ENCODE measurements around the gene NEDD4L.

NEDD4L gene

GRCh38 chr18:58417752-58418151 is 373.7 kb downstream of the NEDD4L start (continued):
- TF ChIP-seq, protein P1, sequence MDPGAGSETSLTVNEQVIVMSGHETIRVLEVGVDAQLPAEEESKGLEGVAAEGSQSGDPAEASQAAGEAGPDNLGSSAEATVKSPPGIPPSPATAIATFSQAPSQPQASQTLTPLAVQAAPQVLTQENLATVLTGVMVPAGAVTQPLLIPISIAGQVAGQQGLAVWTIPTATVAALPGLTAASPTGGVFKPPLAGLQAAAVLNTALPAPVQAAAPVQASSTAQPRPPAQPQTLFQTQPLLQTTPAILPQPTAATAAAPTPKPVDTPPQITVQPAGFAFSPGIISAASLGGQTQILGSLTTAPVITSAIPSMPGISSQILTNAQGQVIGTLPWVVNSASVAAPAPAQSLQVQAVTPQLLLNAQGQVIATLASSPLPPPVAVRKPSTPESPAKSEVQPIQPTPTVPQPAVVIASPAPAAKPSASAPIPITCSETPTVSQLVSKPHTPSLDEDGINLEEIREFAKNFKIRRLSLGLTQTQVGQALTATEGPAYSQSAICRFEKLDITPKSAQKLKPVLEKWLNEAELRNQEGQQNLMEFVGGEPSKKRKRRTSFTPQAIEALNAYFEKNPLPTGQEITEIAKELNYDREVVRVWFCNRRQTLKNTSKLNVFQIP (CRISPR knock-in tag; IDR thresholded peaks at IDR 0.05; ENCODE audit: borderline replicate concordance, low read depth): no peak
- no peak for TF ChIP-seq SNAI2 (CRISPR knock-in tag; IDR thresholded peaks at IDR 0.05)

- no peak for ATAC-seq
- no peak for TF ChIP-seq GLIS3 (CRISPR knock-in tag; IDR thresholded peaks at IDR 0.05)
Measured at GRCh38 chr18:58418361-58418760, 374.3 kb downstream of the NEDD4L start.

DNA sequence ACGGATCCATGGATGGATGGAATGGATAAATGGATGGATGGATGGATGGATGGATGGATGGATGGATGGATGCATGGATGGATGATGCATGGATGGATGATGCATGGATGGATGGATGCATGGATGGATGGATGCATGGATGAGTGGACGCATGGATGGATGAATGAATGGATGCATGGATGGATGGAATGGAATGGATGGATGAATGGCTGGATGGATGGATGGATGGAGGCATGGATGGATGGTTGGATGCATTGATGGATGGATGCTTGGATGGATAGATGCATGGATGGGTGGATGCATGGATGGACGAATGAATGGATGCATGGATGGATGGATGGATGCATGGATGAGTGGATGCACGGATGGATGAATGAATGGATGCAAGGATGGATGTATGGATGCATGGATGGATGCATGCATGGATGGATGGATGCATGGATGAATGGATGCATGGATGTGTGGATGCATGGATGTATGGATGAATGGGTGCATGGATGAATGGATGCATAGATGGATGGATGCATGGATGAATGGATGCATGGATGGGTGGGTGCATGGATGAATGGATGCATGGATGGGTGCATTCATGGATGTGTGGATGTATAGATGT is 375.7 kb downstream of the NEDD4L start:
- no peak for ATAC-seq
- TF ChIP-seq TCF4 (CRISPR knock-in tag; IDR thresholded peaks at IDR 0.05; ENCODE audit: borderline replicate concordance) (no peak), RARB (CRISPR knock-in tag; IDR thresholded peaks at IDR 0.05) (no peak), ZNF8 (CRISPR knock-in tag; IDR thresholded peaks at IDR 0.05) (no peak), TOX (CRISPR knock-in tag; IDR thresholded peaks at IDR 0.05; ENCODE audit: borderline replicate concordance) (no peak), PPARA (CRISPR knock-in tag; IDR thresholded peaks at IDR 0.05; ENCODE audit: borderline replicate concordance) (no peak), OSR1 (CRISPR knock-in tag; IDR thresholded peaks at IDR 0.05) (no peak), SNAI2 (CRISPR knock-in tag; IDR thresholded peaks at IDR 0.05) (no peak), ZC3H10 (CRISPR knock-in tag; IDR thresholded peaks at IDR 0.05) (no peak), ARNTL (CRISPR knock-in tag; IDR thresholded peaks at IDR 0.05; ENCODE audit: borderline replicate concordance, low read depth) (no peak), ESRRG (CRISPR knock-in tag; IDR thresholded peaks at IDR 0.05) (no peak), ZFP30 (CRISPR knock-in tag; IDR thresholded peaks at IDR 0.05) (no peak)
- TF ChIP-seq, protein P2, sequence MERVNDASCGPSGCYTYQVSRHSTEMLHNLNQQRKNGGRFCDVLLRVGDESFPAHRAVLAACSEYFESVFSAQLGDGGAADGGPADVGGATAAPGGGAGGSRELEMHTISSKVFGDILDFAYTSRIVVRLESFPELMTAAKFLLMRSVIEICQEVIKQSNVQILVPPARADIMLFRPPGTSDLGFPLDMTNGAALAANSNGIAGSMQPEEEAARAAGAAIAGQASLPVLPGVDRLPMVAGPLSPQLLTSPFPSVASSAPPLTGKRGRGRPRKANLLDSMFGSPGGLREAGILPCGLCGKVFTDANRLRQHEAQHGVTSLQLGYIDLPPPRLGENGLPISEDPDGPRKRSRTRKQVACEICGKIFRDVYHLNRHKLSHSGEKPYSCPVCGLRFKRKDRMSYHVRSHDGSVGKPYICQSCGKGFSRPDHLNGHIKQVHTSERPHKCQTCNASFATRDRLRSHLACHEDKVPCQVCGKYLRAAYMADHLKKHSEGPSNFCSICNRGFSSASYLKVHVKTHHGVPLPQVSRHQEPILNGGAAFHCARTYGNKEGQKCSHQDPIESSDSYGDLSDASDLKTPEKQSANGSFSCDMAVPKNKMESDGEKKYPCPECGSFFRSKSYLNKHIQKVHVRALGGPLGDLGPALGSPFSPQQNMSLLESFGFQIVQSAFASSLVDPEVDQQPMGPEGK (CRISPR knock-in tag; IDR thresholded peaks at IDR 0.05; ENCODE audit: borderline replicate concordance): no peak

GRCh38 chr18:58426611-58427010 is 382.6 kb downstream of the NEDD4L start:
- ATAC-seq: no peak
- TF ChIP-seq CSDC2 (CRISPR knock-in tag; IDR thresholded peaks at IDR 0.05): no peak
- no peak for TF ChIP-seq SNAI2 (CRISPR knock-in tag; IDR thresholded peaks at IDR 0.05)
- TF ChIP-seq TSHZ2 (CRISPR knock-in tag; IDR thresholded peaks at IDR 0.05): no peak
- no peak for TF ChIP-seq ZNF70 (CRISPR knock-in tag; IDR thresholded peaks at IDR 0.05)
- no peak for TF ChIP-seq OSR1 (CRISPR knock-in tag; IDR thresholded peaks at IDR 0.05)
- TF ChIP-seq ZFP30 (CRISPR knock-in tag; IDR thresholded peaks at IDR 0.05): no peak
- no peak for TF ChIP-seq ZFP3 (CRISPR knock-in tag; IDR thresholded peaks at IDR 0.05)
- TF ChIP-seq GLIS3 (CRISPR knock-in tag; IDR thresholded peaks at IDR 0.05): no peak
- TF ChIP-seq TOX (CRISPR knock-in tag; IDR thresholded peaks at IDR 0.05; ENCODE audit: borderline replicate concordance): no peak
- TF ChIP-seq ISL1 (CRISPR knock-in tag; IDR thresholded peaks at IDR 0.05): no peak
- no peak for TF ChIP-seq ESRRG (CRISPR knock-in tag; IDR thresholded peaks at IDR 0.05)
- no peak for TF ChIP-seq TCF4 (CRISPR knock-in tag; IDR thresholded peaks at IDR 0.05; ENCODE audit: borderline replicate concordance)
- no peak for TF ChIP-seq ARNTL (CRISPR knock-in tag; IDR thresholded peaks at IDR 0.05; ENCODE audit: borderline replicate concordance, low read depth)
- TF ChIP-seq BACH2 (CRISPR knock-in tag; IDR thresholded peaks at IDR 0.05; ENCODE audit: borderline replicate concordance): no peak
- no peak for TF ChIP-seq CREB5 (CRISPR knock-in tag; IDR thresholded peaks at IDR 0.05; ENCODE audit: low read depth)
- TF ChIP-seq ZC3H10 (CRISPR knock-in tag; IDR thresholded peaks at IDR 0.05): no peak
- no peak for TF ChIP-seq PPARA (CRISPR knock-in tag; IDR thresholded peaks at IDR 0.05; ENCODE audit: borderline replicate concordance)
- TF ChIP-seq ZNF8 (CRISPR knock-in tag; IDR thresholded peaks at IDR 0.05): no peak
